ENCODE measurements around the gene ROPN1L. TPM values are rescaled to one million over a fixed set of nuclear protein-coding genes. Genes with fewer than 3 reads are reported as not detected.
"Not testable (repeated sequence)": the region's sequence is repeated elsewhere in the genome, so short reads cannot be mapped to it uniquely, and the experiment has no call there.

Gene ROPN1L
- total RNA-seq (ENCODE audit: low replicate concordance), result 0.22 TPM in 1 of 2 replicates, not detected in the other

GRCh38 chr5:10441083-10441991 is at the start of gene ROPN1L:
ROPN1L (plus strand) TSS chr5:10441879; CDS start chr5:10442168, 289 bp downstream.
- TF ChIP-seq CTCF (IDR thresholded peaks at IDR 0.05) (no peak), EZH2phosphoT487 (IDR thresholded peaks at IDR 0.05) (no peak), EZH2 (IDR thresholded peaks at IDR 0.05) (peak; percentile 5)

DNA sequence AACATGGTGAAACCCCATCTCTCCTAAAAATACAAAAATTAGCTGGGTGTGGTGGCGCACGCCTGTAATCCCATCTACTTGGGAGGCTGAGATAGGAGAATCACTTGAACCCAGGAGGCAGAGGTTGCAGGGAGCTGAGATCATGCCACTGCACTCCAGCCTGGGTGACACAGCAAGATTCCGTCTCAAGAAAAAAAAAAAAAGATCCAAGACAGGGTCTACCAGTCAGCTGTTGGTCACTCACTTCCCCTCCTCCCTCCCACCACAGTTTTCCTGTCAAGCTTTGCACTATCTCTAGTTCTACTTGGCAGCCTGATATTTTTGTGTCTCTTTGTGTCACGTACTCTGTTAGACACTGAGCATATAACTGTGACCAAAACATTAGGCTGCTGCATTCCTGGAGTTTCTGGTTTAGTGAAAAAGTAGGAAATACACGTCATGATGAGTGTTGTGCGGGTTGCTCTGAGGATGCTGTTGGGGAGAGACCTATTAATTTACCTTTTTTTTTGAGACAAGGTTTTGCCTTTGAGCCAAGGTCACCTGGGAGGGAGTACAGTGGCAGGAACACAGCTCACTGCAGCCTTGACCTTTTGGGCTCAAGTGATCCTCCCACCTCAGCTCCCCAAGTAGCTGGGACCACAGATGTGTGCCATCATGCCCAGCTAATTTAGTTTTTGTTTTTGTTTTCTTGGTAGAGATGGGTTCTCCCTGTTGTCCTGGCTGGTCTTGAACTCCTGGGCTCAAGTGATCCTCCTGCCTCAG is 48.9 kb upstream of the ROPN1L start:
- not testable (repeated sequence) for H3K4me3 Mint-ChIP-seq; H3K9ac ChIP-seq; H3K27me3 Mint-ChIP-seq (ENCODE audit: insufficient read depth, low read depth); H3K9me3 ChIP-seq (ENCODE audit: low read depth); H3F3A ChIP-seq (ENCODE audit: low read depth); H3K4me1 Mint-ChIP-seq; H3K27ac ChIP-seq; H3K9me3 Mint-ChIP-seq; H3K27me3 ChIP-seq; DNase-seq (ENCODE audit: low spot score); H3K27ac Mint-ChIP-seq; H3K4me3 ChIP-seq; H3K4me2 ChIP-seq; H2AFZ ChIP-seq (replicated peaks)
- peaks cover 37% of the 10 kb centered on the region for H3K36me3 ChIP-seq
- peaks cover 17% of the 10 kb centered on the region for H3K4me1 ChIP-seq
- peaks cover 46% of the 10 kb centered on the region for H3K36me3 Mint-ChIP-seq
- peaks cover 25% of the 10 kb centered on the region for H4K20me1 ChIP-seq (ENCODE audit: low read depth)
- peaks cover 12% of the 10 kb centered on the region for H3K79me2 ChIP-seq (ENCODE audit: low read depth)

More at GRCh38 chr5:10441083-10441991, at the start of gene ROPN1L:
- H3K27me3 ChIP-seq, result peaks cover 31% of the 10 kb centered on the region
- H3K9ac ChIP-seq, result no peak within 1 kb of the TSS
- Mint-ChIP-seq H3K4me3 (peak within 1 kb of the TSS; percentile 87), H3K9me3 (peaks cover 2% of the 10 kb centered on the region), H3K4me1 (peaks cover 9% of the 10 kb centered on the region), H3K36me3 (peaks cover 2% of the 10 kb centered on the region), H3K27ac (no peak within 1 kb of the TSS), H3K27me3 (ENCODE audit: insufficient read depth, low read depth) (peaks cover 5% of the 10 kb centered on the region)
- H3F3A ChIP-seq (ENCODE audit: low read depth), result peaks cover 38% of the 10 kb centered on the region
- peak within 1 kb of the TSS; percentile 90 for H2AFZ ChIP-seq (replicated peaks)
- no peaks in the 10 kb centered on the region for H3K79me2 ChIP-seq (ENCODE audit: low read depth)
- no peak within 1 kb of the TSS for H3K27ac ChIP-seq
- no peaks in the 10 kb centered on the region for H3K9me3 ChIP-seq (ENCODE audit: low read depth)
- H3K4me2 ChIP-seq, result peak within 1 kb of the TSS; percentile 91
- no peaks in the 10 kb centered on the region for H4K20me1 ChIP-seq (ENCODE audit: low read depth)
- H3K4me3 ChIP-seq, result peak within 1 kb of the TSS; percentile 62
- DNase-seq (ENCODE audit: low spot score), result peak; percentile 94
- H3K4me1 ChIP-seq, result no peaks in the 10 kb centered on the region
- H3K36me3 ChIP-seq, result no peaks in the 10 kb centered on the region

DNA sequence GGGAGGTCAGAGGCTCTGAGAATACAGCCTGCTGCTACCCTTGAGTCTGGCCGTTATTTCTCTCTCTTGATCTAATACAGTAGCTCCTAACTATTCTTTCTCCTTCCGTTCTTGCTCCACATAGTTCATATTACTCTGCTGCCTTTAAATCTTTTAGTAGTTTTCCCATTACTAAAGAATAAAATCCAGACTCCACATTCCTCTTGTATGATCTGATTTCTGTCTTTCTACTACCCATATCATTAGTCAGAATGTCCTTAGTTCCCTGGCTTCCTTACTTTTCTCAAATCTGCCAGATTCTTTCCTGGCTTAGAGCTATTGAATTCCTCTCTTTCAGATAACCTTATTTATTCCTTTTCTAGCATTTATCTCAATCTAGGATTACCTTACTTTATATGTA is 48.2 kb upstream of the ROPN1L start:
- Mint-ChIP-seq H3K9me3 (no peaks in the 10 kb centered on the region), H3K27me3 (ENCODE audit: insufficient read depth, low read depth) (peaks cover 3% of the 10 kb centered on the region), H3K36me3 (peaks cover 49% of the 10 kb centered on the region), H3K4me3 (no peak overlapping the region), H3K4me1 (peaks cover 10% of the 10 kb centered on the region), H3K27ac (no peak overlapping the region)
- Histone ChIP-seq H3K4me2 (no peak overlapping the region), H2AFZ (replicated peaks) (no peak overlapping the region), H3K9ac (no peak overlapping the region), H3K4me1 (peaks cover 17% of the 10 kb centered on the region), H3F3A (ENCODE audit: low read depth) (peaks cover 8% of the 10 kb centered on the region), H3K4me3 (no peak overlapping the region), H3K36me3 (peaks cover 37% of the 10 kb centered on the region), H3K9me3 (ENCODE audit: low read depth) (no peaks in the 10 kb centered on the region), H3K79me2 (ENCODE audit: low read depth) (peaks cover 6% of the 10 kb centered on the region), H3K27me3 (no peaks in the 10 kb centered on the region), H4K20me1 (ENCODE audit: low read depth) (peaks cover 25% of the 10 kb centered on the region), H3K27ac (no peak overlapping the region)
- TF ChIP-seq CTCF (IDR thresholded peaks at IDR 0.05) (no peak), EZH2 (IDR thresholded peaks at IDR 0.05) (no peak), EZH2phosphoT487 (IDR thresholded peaks at IDR 0.05) (no peak)
- DNase-seq (ENCODE audit: low spot score), result no peak

Measured in neural progenitor cell (in vitro differentiated cells).